HG02973 (cell line): Measurements from ENCODE around the gene TNNI2.

Experiments
- ATAC-seq: cut with Tn5 transposase; IDR thresholded peaks from one replicate; pipeline ENCODE4 v1.9.1; 2021; ENCODE audit warnings: moderate library complexity; ENCODE audit not compliant: unreplicated experiment

Gene TNNI2

GRCh38 chr11:1820463-1821325 lies 18.1 kb upstream of the TNNI2 start:
- ATAC-seq, result no peak

- no peak for ATAC-seq
Measured at GRCh38 chr11:1821562-1821961, 17.2 kb upstream of the TNNI2 start.

GRCh38 chr11:1822648-1823375 lies 16.0 kb upstream of the TNNI2 start:
- ATAC-seq, result no peak

DNA sequence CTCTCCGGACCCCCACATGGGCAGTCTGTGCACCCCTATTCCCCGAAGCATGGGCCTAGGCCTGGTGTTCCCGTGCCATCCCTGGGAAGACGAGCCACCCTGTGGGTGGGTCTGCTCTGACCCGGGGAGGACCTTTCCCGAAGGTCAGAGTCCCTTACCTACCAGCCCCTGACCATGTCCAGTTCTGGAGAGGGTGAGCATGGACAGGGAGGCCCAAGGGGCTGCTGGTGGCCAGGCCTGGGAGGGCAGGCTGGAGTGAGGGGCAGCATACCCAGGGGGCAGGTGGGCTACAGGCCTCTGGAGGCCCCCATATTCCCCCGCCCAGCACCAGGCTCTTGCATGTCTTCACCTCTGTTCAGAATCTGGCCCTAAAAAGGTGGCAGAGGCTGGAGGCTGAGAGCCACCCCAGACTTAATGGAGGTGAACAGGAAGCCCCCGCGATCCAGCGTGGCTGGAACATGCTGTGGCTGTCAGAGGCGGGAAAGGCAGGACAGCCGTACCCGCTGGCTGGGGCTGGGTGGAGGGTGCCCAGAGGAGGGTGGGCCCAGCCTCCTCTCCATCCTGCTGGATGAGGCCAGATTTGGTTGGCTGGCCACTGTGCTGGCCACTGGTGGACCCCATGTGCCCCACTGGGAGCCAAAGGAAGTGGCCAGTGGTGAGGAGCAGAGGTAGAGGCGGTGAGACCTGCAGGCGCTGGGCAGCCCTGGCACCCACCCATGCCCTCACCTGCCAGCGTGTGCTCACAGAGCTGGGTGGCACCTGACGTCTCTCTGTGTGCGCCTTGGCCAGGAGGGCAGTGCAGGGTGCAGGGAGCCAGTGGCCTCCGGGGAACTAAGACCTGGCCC lies 15.2 kb upstream of the TNNI2 start:
- ATAC-seq, result no peak

GRCh38 chr11:1824221-1825038 lies 14.4 kb upstream of the TNNI2 start:
- ATAC-seq, result no peak

GRCh38 chr11:1825039-1825740 lies 13.6 kb upstream of the TNNI2 start:
- ATAC-seq, result no peak

- no peak for ATAC-seq
Measured at GRCh38 chr11:1825785-1826451, 12.9 kb upstream of the TNNI2 start.

- ATAC-seq, result no peak
Measured at GRCh38 chr11:1826552-1827094, 12.2 kb upstream of the TNNI2 start.

DNA sequence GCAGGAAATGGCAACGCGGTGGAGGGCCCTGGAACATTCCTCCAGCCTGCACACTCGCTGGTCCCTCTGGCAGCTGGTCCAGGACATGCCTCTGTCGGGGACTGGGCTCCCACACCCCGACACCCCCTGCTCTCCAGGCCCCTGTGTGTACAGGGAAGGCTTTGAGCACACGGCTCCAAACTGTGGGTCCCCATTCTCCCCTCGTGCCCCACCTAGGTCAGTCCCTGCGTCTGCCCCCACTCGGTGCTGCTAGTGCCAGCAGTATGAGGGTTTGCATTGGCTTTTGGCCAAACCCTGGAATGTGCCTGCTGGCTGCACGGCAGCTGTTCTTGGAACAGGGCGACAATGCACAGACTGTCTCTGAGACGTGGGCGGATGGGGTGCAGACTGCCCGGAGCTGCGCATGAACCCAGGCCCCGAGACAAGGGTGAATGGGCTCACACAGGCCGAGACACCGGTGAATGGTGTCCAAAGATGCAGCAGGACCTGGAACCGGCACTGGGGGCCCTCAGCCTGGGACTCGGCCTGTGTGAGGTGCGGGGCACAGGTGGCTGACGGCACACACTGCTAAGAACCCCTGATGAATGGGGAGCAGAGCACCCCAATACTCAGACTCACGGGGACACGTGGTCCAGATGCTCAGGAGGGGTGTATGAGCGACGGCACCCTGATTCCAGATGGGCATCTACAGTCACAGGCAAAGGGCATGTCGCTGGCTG lies 11.5 kb upstream of the TNNI2 start:
- no peak for ATAC-seq

- ATAC-seq, result no peak
Measured at GRCh38 chr11:1827931-1828330, 10.8 kb upstream of the TNNI2 start.

DNA sequence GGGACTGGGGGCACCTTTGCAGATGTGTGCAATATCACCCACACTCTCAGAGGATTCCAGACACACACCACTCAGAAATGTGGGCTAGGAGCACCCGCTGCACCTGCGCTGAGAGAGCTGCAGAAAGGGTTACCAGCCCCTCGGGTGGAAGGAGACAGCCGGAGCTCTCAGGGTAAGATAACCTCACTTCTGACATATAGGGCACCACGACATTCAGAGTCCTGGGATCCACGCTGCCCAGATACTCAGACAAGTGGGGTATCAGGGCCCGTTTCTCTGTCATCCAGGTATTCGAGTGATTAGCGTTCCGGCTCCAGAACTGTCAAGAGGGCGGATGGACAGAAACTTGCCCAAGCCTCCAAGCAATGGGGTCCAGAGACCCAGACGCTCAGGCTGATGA lies 10.2 kb upstream of the TNNI2 start:
- no peak for ATAC-seq

- ATAC-seq, result no peak
Measured at GRCh38 chr11:1829039-1829820, 9.6 kb upstream of the TNNI2 start.

GRCh38 chr11:1830004-1830321 lies 8.8 kb upstream of the TNNI2 start:
- no peak for ATAC-seq

DNA sequence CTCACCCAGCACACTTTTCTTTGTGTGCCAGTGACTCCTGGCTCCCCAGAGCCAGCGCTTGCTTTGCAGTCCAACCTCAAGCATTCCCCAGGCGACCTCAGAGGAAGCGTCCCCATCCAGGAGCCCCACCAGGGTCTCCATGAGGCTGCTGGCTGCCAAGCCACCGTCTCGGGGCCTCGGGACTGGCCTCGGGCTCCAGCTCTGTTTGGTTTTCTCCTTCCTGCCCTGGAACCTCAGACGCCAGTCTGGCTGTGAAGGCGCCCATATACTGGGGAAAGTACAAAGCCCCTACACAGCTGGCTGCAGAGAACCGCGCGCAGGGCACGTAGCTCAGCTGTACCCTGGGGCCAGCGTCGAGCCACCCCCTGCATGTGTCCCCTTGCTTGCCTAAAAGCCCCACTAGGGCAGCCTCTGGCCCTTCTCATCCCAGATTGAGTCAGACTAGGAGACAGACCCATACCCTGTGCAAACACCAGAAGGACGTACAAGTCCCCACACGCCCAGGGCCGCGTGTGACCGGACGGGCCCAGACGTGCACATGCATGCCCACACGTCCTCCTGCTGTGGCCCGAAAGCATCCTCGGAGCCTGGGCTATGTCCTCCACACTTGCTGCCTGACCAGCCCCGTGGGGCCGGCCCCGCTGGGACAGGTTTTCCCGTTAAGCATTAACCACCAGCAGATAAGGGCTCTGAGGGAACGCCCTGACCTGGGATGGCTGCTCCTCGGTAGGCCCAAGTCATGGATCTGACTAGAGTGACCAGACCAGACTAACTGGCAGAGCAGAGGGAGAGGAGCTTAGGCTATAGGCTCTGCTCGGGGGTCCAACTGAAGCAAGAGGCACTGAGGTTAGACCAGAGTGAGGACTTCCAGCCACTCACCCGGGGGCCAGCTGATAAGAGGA lies 8.2 kb upstream of the TNNI2 start:
- no peak for ATAC-seq

GRCh38 chr11:1831338-1832210 lies 7.2 kb upstream of the TNNI2 start:
- no peak for ATAC-seq
